OCI-LY1 (cell line): ENCODE results near the gene TNFSF15.

Source experiments
- EZH2 ChIP-seq: fragments of 200-600 bp; sonication (generic), shearing (Covaris generic); IDR thresholded peaks from 2 replicates; pipeline ENCODE4 v1.8.0; 2017; ENCODE audit warnings: borderline replicate concordance, mixed run types, mild to moderate bottlenecking, antibody characterized with exemption, low read length, moderate library complexity, mixed read lengths
- TF ChIP-seq, protein P1 (sequence below): fragments of 200-600 bp; sonication (generic), shearing (Covaris generic); IDR thresholded peaks from 2 replicates; pipeline ENCODE4 v1.5.1; 2017; ENCODE audit warnings: mild to moderate bottlenecking, antibody characterized with exemption, low read length, moderate library complexity, mixed read lengths

DNA sequence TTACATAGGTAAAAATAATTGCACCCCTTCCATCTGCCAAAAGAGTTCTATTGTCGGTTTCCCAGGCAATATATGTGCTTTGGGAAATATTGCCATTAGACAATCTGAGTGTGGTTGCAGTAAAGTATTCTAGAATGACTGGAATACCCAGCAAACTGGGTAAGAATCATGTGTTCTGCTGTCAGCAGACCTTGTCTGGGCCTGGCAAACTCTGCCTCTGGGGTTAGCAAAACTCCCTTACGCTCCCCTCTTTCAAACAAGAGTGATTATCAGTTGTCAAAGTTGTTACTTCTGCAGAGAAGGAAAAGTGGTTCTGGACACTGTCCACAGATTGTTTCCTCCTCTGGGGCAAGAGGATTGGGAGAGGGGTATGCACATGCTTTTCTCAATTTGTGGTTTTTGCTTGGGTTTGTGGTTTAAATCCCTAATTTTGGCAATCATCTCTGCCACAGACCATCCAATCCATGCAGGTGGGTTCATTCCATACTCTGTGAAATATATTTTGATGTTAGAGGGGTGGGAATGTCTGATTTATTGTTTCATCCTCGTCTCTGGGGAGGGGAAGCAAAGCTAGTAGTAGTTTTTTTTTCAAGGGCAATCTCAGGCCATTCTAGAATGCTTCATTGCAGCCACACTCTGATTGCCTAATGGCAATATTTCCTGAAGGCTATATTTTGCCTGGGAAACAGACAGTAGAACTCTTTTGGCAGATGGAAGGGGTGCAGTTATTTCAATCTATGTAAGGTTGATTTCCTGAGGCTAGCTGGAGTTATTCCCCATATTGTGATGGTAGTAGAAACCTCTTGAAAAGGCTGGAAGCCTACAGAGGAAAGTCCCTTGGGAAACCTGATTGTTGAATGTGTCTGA is 24.0 kb upstream of the TNFSF15 start:
- TF ChIP-seq, protein P1, sequence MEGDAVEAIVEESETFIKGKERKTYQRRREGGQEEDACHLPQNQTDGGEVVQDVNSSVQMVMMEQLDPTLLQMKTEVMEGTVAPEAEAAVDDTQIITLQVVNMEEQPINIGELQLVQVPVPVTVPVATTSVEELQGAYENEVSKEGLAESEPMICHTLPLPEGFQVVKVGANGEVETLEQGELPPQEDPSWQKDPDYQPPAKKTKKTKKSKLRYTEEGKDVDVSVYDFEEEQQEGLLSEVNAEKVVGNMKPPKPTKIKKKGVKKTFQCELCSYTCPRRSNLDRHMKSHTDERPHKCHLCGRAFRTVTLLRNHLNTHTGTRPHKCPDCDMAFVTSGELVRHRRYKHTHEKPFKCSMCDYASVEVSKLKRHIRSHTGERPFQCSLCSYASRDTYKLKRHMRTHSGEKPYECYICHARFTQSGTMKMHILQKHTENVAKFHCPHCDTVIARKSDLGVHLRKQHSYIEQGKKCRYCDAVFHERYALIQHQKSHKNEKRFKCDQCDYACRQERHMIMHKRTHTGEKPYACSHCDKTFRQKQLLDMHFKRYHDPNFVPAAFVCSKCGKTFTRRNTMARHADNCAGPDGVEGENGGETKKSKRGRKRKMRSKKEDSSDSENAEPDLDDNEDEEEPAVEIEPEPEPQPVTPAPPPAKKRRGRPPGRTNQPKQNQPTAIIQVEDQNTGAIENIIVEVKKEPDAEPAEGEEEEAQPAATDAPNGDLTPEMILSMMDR = no peak
- no peak for TF ChIP-seq EZH2
